Activated CD8-positive, alpha-beta T cell treated with anti-CD3 and anti-CD28 coated beads, Interleukin-2, amount 10 ng/mL, durations not matched to agents 7 days and 5 days (primary cell): ENCODE measurements around the gene FBXL19. TPM values are rescaled to one million over a fixed set of nuclear protein-coding genes. Genes with fewer than 3 reads are reported as not detected.
A peak's percentile ranks its signal among the peaks of the same experiment; 100 is the strongest.

ENCODE experiments used
- ATAC-seq: fragments of 150-1000 bp; cut with Tn5 transposase; one replicate; pipeline ENCODE4 v1.10.0; 2021; ENCODE audit warnings: moderate library complexity
- CTCF ChIA-PET: fragments of 350-600 bp; sonication (Branson Sonifier 250); formaldehyde crosslinking; loops from one replicate; lab custom pipeline; 2021; ENCODE audit warnings: antibody characterized with exemption; lab: Charles Lee
- POLR2A ChIA-PET: fragments of 350-600 bp; sonication (Branson Sonifier 250); formaldehyde crosslinking; loops from one replicate; lab custom pipeline; 2021; ENCODE audit warnings: antibody characterized with exemption; lab: Charles Lee
- DNase-seq: peaks from one replicate; pipeline ENCODE4 v3.0.0-alpha.2; 2020
- H3K27ac Mint-ChIP-seq: one replicate; pipeline ENCODE4 v1.8.0; 2021; ENCODE audit warnings: mild to moderate bottlenecking, mixed read lengths
- H3K27me3 Mint-ChIP-seq: one replicate; pipeline ENCODE4 v1.8.0; 2021; ENCODE audit warnings: low read depth, mixed read lengths
- H3K36me3 Mint-ChIP-seq: one replicate; pipeline ENCODE4 v1.8.0; 2021; ENCODE audit warnings: low read depth, mixed read lengths
- H3K4me1 Mint-ChIP-seq: one replicate; pipeline ENCODE4 v1.8.0; 2021; ENCODE audit warnings: low read depth, mixed read lengths
- H3K4me3 Mint-ChIP-seq: one replicate; pipeline ENCODE4 v1.8.0; 2021; ENCODE audit warnings: mild to moderate bottlenecking, mixed read lengths
- H3K9me3 Mint-ChIP-seq: one replicate; pipeline ENCODE4 v1.8.0; 2022; ENCODE audit warnings: mixed read lengths; ENCODE audit not compliant: insufficient read depth
- total RNA-seq, 2 experiments: library from RNA; stranded (reverse); gene quantifications; one replicate each; pipeline ENCODE4 v1.2.3, GENCODE V29; 2021

FBXL19 gene
- total RNA-seq, 2 experiments from 2014 or later = 22.7 to 23.1 TPM

GRCh38 chr16:30947859-30948666, 24.7 kb downstream of the FBXL19 start:
- no peak overlapping the region for H3K27ac Mint-ChIP-seq
- ATAC-seq (no peak), DNase-seq (no peak)
- H3K27me3 Mint-ChIP-seq = no peaks in the 10 kb centered on the region
- H3K4me1 Mint-ChIP-seq = peaks cover 24% of the 10 kb centered on the region
- H3K4me3 Mint-ChIP-seq = peak overlapping the region; percentile 96
- H3K9me3 Mint-ChIP-seq = no peaks in the 10 kb centered on the region
- ChIA-PET CTCF (interaction anchor here (0.9 to 1.7 kb wide), 2 partner anchors 14 to 110 kb away, joined by 3 to 4 read pairs; no protein-coding TSS in a partner anchor), POLR2A (no interaction called here)
- peaks cover 24% of the 10 kb centered on the region for H3K36me3 Mint-ChIP-seq

- DNase-seq (peak; percentile 61), ATAC-seq (peak; percentile 66)
- H3K4me1 Mint-ChIP-seq = peaks cover 31% of the 10 kb centered on the region
- no peaks in the 10 kb centered on the region for H3K27me3 Mint-ChIP-seq
- peak within 1 kb of the TSS; percentile 96 for H3K4me3 Mint-ChIP-seq
- peak within 1 kb of the TSS; percentile 82 for H3K27ac Mint-ChIP-seq
- H3K36me3 Mint-ChIP-seq = peaks cover 21% of the 10 kb centered on the region
- CTCF ChIA-PET = interaction anchor here (1.0 to 7.1 kb wide), 7 partner anchors 8 to 193 kb away, joined by 3 to 95 read pairs (median 8); partner anchors contain the start of genes KAT8 and SETD1A
- no peaks in the 10 kb centered on the region for H3K9me3 Mint-ChIP-seq
- POLR2A ChIA-PET = interaction anchor here (0.9 to 1.4 kb wide), 4 partner anchors 8 to 125 kb away, joined by 3 to 5 read pairs (median 4); partner anchors contain the start of genes SETD1A, ZNF646 and ZNF668
Measured at GRCh38 chr16:30948667-30949649, 25.6 kb downstream of the FBXL19 start, which contains the start of gene ORAI3. Gene ORAI3, plus strand, starts transcription at chr16:30949068. Its CDS starts 222 bp downstream, at chr16:30949290.

GRCh38 chr16:30949650-30950515, 26.5 kb downstream of the FBXL19 start:
- Mint-ChIP-seq H3K9me3 (no peaks in the 10 kb centered on the region), H3K27me3 (no peaks in the 10 kb centered on the region), H3K36me3 (peaks cover 13% of the 10 kb centered on the region), H3K4me1 (peaks cover 28% of the 10 kb centered on the region), H3K4me3 (peak overlapping the region; percentile 96), H3K27ac (peak overlapping the region; percentile 82)
- ChIA-PET CTCF (interaction anchor here (1.0 to 7.1 kb wide), 10 partner anchors 8 to 192 kb away, joined by 3 to 95 read pairs (median 4); partner anchors contain the start of genes BCKDK, KAT8 and SETD1A), POLR2A (interaction anchor here (0.6 to 1.4 kb wide), 7 partner anchors 7 to 231 kb away, joined by 3 to 5 read pairs (median 3); partner anchors contain the start of genes FUS, HSD3B7, SETD1A and ZNF646)
- ATAC-seq (peak; percentile 69), DNase-seq (peak; percentile 75)

- H3K9me3 Mint-ChIP-seq = no peaks in the 10 kb centered on the region
- ChIA-PET POLR2A (interaction anchor here (0.6 to 1.4 kb wide), 5 partner anchors 15 to 230 kb away, joined by 3 to 5 read pairs (median 3); partner anchors contain the start of genes FUS, HSD3B7, ZNF646 and ZNF668), CTCF (interaction anchor here (0.7 to 7.1 kb wide), 9 partner anchors 10 to 192 kb away, joined by 3 to 95 read pairs (median 5); partner anchors contain the start of genes BCKDK and KAT8)
- H3K27ac Mint-ChIP-seq = peak overlapping the region; percentile 82
- H3K4me1 Mint-ChIP-seq = peaks cover 28% of the 10 kb centered on the region
- H3K36me3 Mint-ChIP-seq = peaks cover 13% of the 10 kb centered on the region
- DNase-seq (no peak), ATAC-seq (no peak)
- no peaks in the 10 kb centered on the region for H3K27me3 Mint-ChIP-seq
- H3K4me3 Mint-ChIP-seq = peak overlapping the region; percentile 96
Measured at GRCh38 chr16:30950516-30951065, 27.2 kb downstream of the FBXL19 start.

DNA sequence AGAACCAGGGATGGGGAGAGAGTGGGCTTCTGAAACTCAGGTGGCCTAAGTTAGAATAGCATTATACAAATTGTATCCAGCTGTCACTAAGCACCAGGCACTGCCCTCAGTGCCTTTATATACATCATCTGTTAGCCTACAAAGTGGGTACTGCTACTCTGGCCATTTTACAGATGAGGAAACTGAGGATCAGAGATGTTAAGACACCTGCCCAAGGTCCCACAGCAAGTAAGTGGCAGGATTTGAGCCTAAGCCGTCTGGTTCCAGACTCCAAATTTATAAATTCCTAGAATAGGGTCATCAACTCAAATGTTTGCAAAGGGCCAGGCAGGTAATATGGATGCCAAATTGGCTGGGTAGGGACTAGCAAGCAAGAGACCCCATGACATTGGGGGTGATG, 27.8 kb downstream of the FBXL19 start:
- DNase-seq (no peak), ATAC-seq (no peak)
- Mint-ChIP-seq H3K27me3 (no peaks in the 10 kb centered on the region), H3K27ac (peak overlapping the region; percentile 49), H3K4me1 (peaks cover 31% of the 10 kb centered on the region), H3K36me3 (peaks cover 11% of the 10 kb centered on the region), H3K4me3 (peak overlapping the region; percentile 28), H3K9me3 (no peaks in the 10 kb centered on the region)
- ChIA-PET POLR2A (interaction anchor here (0.8 to 1.0 kb wide), 2 partner anchors 34 to 229 kb away, joined by 3 read pairs; partner anchors contain the start of genes FUS and HSD3B7), CTCF (interaction anchor here (0.7 to 7.1 kb wide), 5 partner anchors 10 to 191 kb away, joined by 3 to 95 read pairs (median 4); partner anchors contain the start of gene BCKDK)

DNA sequence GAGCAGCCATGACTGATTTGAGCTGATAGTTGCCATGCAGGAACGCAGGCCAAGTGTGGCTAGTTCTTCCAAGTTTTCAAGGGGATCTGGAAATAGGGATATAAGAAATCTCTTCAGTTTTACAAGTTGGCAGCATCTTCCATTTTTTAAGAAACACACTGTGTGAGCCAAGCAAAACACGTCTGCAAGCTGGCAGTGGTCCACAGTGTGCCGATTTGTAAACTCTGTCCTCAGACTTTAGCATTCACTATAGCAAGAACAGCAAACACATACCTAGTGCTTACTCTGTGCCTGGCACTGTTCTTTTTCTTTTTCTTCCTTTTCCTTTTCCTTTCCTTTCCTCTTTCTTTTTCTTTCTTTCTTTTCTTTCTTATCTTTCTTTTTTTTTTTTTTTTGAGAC, 28.4 kb downstream of the FBXL19 start:
- DNase-seq = no peak
- Mint-ChIP-seq H3K9me3 (no peaks in the 10 kb centered on the region), H3K36me3 (peaks cover 8% of the 10 kb centered on the region), H3K27ac (no peak overlapping the region), H3K27me3 (no peaks in the 10 kb centered on the region), H3K4me1 (peaks cover 34% of the 10 kb centered on the region), H3K4me3 (no peak overlapping the region)
- CTCF ChIA-PET = interaction anchor here (1.3 to 7.1 kb wide), 2 partner anchors 11 to 156 kb away, joined by 4 to 95 read pairs; partner anchors contain the start of gene BCKDK
- POLR2A ChIA-PET = no interaction called here
- ATAC-seq = no peak

GRCh38 chr16:30953111-30953510, 29.7 kb downstream of the FBXL19 start:
- no peaks in the 10 kb centered on the region for H3K9me3 Mint-ChIP-seq
- no peak overlapping the region for H3K27ac Mint-ChIP-seq
- ATAC-seq = no peak
- peaks cover 37% of the 10 kb centered on the region for H3K4me1 Mint-ChIP-seq
- peaks cover 11% of the 10 kb centered on the region for H3K36me3 Mint-ChIP-seq
- H3K4me3 Mint-ChIP-seq = no peak overlapping the region
- no peaks in the 10 kb centered on the region for H3K27me3 Mint-ChIP-seq
- DNase-seq = no peak
- POLR2A ChIA-PET = interaction anchor here (0.8 to 1.7 kb wide), 3 partner anchors 121 to 227 kb away, joined by 3 to 5 read pairs (median 4); partner anchors contain the start of genes FUS, ZNF646 and ZNF668
- CTCF ChIA-PET = interaction anchor here (0.8 to 7.1 kb wide), 10 partner anchors 12 to 189 kb away, joined by 3 to 95 read pairs (median 4); partner anchors contain the start of genes HSD3B7, KAT8, ZNF646 and ZNF668

DNA sequence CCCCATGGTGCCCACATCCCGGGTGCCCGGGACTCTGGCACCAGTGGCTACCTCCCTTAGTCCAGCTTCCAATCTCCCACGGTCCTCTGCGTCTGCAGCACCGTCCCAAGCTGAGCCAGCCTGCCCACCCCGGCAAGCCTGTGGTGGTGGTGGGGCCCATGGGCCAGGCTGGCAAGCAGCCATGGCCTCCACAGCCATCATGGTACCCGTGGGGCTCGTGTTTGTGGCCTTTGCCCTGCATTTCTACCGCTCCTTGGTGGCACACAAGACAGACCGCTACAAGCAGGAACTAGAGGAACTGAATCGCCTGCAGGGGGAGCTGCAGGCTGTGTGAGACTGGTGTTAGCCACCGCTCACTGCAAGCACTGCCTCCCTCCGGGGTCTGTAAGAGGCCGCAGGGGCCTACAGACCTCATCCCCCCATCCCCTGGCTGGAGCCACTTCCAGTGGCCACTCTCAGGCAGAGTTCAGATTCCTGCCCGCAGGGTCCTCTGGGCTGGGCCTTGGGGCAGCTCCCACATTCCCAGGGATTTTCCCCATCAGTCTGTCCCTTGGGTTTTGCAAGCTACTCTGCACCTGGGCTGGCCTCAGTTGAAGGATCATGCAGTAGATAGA, 30.2 kb downstream of the FBXL19 start:
- CTCF ChIA-PET = interaction anchor here (0.7 to 7.1 kb wide), 17 partner anchors 13 to 348 kb away, joined by 3 to 95 read pairs (median 4); partner anchors contain the start of genes HSD3B7, KAT8, ZNF646 and ZNF668

DNA sequence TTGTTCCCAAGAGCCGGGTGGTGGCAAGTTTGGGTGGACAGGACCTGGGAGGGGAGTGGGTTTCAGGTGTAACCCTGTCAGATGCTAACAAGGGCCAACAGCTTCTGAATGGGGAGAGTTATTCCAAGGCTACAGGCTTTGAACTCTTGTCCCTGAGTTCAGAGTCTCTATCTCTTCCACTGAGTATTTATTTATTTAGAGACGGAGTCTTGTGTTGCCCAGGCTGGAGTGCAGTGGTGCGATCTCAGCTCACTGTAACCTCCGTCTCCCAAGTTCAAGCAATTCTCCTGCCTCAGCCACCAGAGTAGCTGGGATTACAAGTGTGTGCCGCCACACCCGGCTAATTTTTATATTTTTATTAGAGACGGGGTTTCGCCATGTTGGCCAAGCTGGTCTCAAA, 31.6 kb downstream of the FBXL19 start:
- POLR2A ChIA-PET = interaction anchor here (0.6 to 1.6 kb wide), 2 partner anchors 117 to 192 kb away, joined by 3 read pairs; no protein-coding TSS in a partner anchor
- ATAC-seq (no peak), DNase-seq (no peak)
- CTCF ChIA-PET = interaction anchor here (1.0 to 7.1 kb wide), 6 partner anchors 14 to 222 kb away, joined by 3 to 95 read pairs (median 8); no protein-coding TSS in a partner anchor
- Mint-ChIP-seq H3K4me1 (peaks cover 46% of the 10 kb centered on the region), H3K36me3 (peaks cover 21% of the 10 kb centered on the region), H3K27me3 (no peaks in the 10 kb centered on the region), H3K4me3 (no peak overlapping the region), H3K27ac (no peak overlapping the region), H3K9me3 (no peaks in the 10 kb centered on the region)

More for the DNA sequence above, 30.2 kb downstream of the FBXL19 start:
- ATAC-seq (no peak), DNase-seq (peak; percentile 79)
- no peaks in the 10 kb centered on the region for H3K27me3 Mint-ChIP-seq
- no peak overlapping the region for H3K4me3 Mint-ChIP-seq
- H3K36me3 Mint-ChIP-seq = peaks cover 14% of the 10 kb centered on the region
- no peak overlapping the region for H3K27ac Mint-ChIP-seq
- POLR2A ChIA-PET = interaction anchor here (0.8 to 1.7 kb wide), 3 partner anchors 120 to 227 kb away, joined by 3 to 5 read pairs (median 4); partner anchors contain the start of genes FUS, ZNF646 and ZNF668
- peaks cover 40% of the 10 kb centered on the region for H3K4me1 Mint-ChIP-seq
- no peaks in the 10 kb centered on the region for H3K9me3 Mint-ChIP-seq
